ENCODE data around the gene FAM229B.
"Not testable (repeated sequence)": the region's sequence is repeated elsewhere in the genome, so short reads cannot be mapped to it uniquely, and the experiment has no call there.

FAM229B gene, protein sequence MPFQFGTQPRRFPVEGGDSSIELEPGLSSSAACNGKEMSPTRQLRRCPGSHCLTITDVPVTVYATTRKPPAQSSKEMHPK

DNA sequence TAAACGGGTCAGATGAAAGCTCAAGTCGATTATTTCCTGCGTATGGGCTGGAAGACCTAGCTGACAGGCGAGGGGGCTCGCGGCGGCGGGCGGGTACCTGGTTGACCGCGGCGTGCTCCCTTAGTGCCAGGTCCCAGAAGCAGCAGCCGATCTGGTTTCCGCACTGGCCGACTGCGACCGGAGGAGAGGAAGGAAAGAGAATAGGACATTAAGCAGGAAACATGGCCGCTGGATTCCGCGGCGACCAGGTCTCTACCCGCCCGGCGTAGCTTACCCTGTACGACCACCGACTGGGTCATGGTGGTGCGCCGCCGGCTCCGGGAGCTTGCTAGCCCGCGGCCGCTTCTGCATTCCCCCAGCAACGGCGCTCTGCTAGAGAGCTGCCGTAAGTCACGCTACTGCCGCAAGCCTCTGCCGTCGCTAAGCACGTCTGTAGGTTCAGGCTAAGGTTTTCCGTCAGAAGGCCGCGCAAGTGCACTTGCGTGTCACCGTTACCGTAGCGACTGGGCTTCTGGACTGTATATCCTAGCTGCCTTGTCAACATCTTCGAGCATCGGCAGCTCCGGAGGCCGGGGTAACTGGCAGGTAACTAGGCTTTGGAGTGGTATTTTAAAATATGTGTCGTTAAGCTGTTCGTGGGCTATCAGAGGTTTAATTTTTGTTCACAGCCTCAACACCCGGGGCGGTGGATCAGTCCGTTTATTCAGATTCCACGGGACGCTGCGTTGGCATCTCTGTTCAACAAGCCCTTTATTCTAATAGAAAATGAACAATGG lies at the start of gene FAM229B, which contains the start of gene TUBE1:
TSS of gene FAM229B (plus strand) at position 456 of the 776 bp plus-strand sequence. CDS start 11,693 bp downstream, outside the sequence.
TSS of gene TUBE1 (minus strand) at position 347 of the 776 bp plus-strand sequence. CDS start at position 299, 48 bp downstream.
- DNase-seq, result peak; percentile 90 to 96 (median 96)

- no peak for DNase-seq
Observed at GRCh38 chr6:112037783-112038216, 49.6 kb upstream of the FAM229B start.

DNA sequence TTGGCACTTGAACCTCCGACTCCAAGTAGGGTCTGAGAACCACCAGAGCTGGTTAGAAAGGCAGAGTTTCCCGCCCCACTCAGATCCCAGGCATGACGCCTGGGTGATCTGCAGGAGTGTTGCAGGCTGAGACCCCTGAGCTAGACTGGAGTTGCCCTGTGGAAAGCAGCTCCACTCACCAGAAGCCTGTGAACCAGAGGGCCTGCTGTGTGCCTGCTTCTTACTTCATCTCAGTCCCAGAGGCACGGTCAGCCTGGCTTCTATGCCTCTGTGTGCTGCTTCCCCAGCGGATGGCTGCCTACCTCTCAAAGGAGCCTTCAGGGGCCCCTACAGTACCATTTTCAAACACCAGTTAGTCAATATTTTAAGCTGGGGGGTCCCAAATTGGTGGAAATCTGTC lies 49.1 kb upstream of the FAM229B start:
- no peak for DNase-seq

GRCh38 chr6:112038756-112039430 lies 48.5 kb upstream of the FAM229B start:
- no peak for DNase-seq

- no peak for DNase-seq
Observed at GRCh38 chr6:112039431-112039770, 48.0 kb upstream of the FAM229B start.

- DNase-seq, result no peak
Observed at GRCh38 chr6:112040956-112041355, 46.4 kb upstream of the FAM229B start.

- DNase-seq, result no peak
Observed at GRCh38 chr6:112041535-112041934, 45.9 kb upstream of the FAM229B start.

GRCh38 chr6:112043032-112044007 lies 44.1 kb upstream of the FAM229B start:
- peak; percentile 79 to 95 (median 94) for DNase-seq

DNA sequence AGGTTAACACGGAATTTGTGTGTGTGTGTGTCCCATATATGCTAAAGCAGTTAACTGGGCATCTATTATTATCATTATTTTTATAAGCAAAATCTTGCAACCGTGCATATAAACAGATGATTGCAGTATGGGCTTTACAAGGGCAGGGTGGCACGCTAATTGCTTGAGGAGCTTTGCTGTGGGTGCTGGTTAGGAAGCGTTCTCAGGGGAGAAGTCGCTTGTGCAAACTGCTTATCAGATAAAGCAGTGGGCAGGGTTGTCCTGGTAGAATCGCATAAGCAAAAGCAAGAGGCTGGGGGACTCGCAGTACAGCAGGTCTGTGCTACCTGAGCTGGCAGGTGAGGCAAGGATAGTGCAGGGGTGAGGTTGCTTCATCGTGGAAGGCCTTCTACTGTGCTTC lies 43.2 kb upstream of the FAM229B start:
- DNase-seq, result no peak

- no peak for DNase-seq
Observed at GRCh38 chr6:112044856-112045255, 42.5 kb upstream of the FAM229B start.

DNA sequence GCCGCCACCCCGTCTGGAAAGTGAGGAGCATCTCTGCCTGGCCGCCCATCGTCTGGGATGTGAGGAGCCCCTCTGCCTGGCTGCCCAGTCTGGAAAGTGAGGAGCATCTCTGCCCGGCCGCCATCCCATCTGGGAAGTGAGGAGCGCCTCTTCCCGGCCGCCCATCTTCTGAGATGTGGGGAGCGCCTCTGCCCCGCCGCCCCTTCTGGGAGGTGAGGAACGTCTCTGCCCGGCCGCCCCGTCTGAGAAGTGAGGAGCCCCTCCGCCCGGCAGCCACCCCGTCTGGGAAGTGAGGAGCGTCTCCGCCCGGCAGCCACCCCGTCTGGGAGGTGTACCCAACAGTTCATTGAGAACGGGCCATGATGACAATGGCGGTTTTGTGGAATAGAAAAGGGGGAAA lies 39.9 kb upstream of the FAM229B start:
- DNase-seq, result not testable (repeated sequence)

GRCh38 chr6:112049026-112049799 lies 38.2 kb upstream of the FAM229B start:
- DNase-seq, result no peak

DNA sequence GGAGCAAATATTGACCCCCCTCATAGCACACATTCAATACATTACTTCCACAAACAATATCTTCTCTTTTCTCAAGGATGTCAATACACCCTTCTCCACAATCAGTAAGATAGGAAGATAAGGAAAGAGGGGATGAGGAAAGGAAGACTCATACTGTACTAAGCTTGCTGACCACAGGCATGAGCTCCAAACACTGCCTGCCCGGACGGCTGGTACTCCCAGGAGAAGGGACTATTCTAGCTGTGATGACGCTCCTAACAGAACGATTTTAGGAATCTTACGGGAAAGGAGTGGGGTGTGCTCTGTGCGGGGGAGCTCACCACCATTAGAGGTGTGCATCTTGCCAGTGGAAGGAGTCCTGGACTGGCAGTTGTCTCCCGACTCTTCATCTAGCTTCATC lies 37.4 kb upstream of the FAM229B start:
- no peak for DNase-seq

DNA sequence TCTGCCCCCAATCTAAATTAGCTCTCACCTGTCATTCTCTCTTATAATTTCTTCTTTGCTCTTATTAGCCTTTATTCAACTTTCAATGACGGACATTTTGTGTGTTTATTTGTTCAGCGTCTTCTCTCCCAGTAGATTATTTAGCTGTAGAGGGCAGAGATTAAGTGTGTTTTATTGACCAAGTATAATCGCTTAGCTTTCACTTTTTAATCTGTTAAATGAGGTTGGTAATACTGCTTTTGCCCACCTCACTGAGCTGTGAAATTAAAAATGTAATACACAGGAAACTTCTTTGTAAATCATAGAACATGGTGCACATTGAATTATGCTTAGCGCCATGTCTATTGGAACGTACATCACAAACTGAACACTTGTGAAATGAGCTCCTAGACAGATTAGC lies 37.0 kb upstream of the FAM229B start:
- no peak for DNase-seq

GRCh38 chr6:112051251-112051740 lies 36.1 kb upstream of the FAM229B start:
- DNase-seq, result not testable (repeated sequence)

GRCh38 chr6:112054001-112054400 lies 33.4 kb upstream of the FAM229B start, which contains the start of gene CCN6:
Gene CCN6 (plus strand): TSS chr6:112054104. CDS start chr6:112054358, 254 bp downstream.
- DNase-seq, result no peak

DNA sequence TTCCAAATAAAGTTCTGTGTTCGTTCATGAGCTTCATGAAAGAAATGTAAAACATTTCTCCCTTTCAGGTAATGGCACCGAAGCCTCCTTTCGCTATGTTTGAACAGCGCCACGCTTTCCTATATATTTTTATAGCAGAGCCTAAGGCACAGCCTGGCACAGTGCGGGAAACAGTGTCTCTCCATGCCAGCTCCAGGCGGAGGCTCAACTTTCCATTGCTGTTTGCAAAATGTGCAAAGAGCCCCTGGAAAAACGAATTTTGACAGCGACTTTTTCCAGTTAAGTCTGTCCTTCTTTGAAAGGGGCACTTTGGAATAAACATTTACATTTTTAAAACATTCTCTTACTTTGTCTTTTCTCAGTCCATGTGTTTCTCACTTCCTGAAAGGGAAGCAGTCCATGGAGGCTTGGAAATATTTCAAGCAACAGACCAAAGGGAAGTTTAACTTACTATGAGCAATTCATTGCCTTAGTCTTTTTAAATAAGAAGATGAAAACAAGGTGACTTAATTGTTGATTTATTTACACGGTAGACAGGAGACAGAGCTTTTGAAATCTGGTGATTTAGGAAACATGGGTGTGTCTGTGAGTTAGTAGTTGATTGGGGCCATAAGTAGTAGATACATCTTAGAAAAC lies 32.7 kb upstream of the FAM229B start:
- DNase-seq, result no peak

GRCh38 chr6:112058243-112059032 lies 29.0 kb upstream of the FAM229B start:
- DNase-seq, result no peak

DNA sequence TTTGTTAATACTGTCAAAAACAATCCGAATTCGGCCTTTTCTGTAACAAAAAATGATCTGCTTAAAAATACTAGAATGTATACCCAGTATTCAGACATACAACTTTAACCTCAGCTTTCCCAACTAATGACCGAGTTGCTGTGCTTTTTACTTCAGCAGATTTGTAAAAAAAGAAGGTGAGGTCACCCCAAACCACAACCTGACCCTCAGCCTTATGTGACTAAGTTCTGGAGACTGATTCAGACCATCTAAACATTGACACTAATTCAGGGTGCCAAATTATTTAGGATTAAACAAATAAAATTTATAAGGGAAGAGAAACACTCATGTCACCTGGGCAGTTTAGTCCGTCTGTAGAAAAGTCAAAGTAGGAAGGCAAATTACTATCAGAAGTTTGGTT lies 25.8 kb upstream of the FAM229B start:
- DNase-seq, result no peak

DNA sequence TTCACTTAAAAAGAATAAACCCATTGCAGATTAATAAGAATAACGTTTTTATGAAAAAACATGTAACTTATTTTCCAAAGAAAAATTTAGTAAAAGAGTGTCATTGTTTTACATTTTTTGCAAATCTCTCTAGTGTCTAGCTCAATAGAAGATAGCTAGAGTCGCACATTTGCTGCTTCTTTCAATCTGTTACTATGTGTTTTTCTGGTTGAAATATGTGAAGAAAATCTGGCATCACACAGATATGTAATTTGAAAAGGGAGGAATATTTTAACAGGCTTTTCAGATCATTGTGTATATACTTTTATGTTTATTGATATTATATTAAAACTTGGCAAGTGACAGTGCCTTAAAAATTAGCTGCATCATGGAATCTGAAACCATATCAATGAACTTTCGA lies 24.4 kb upstream of the FAM229B start:
- no peak for DNase-seq
